ENCODE results near the gene RPA3. TPM values are rescaled to one million over a fixed set of nuclear protein-coding genes. Genes with fewer than 3 reads are reported as not detected.
A peak's percentile ranks its signal among the peaks of the same experiment; 100 is the strongest.

The RPA3 gene
- 10 to 100 TPM; 38.6 to 65.2 (median 43.9) TPM for polyA plus RNA-seq (ENCODE audit: insufficient read depth in 1 of 5, insufficient read length in 5 of 5, low replicate concordance in 1 of 5)
- long read RNA-seq, donor 1, transcript RPA3-207 (2 exons, 641 nt): major isoform, 8 of 56 reads
- long read RNA-seq, donor 1, partial matches to known transcripts: 48 of 56 reads
- long read RNA-seq, donor 1, other reads (novel, unspliced or antisense): 0 of 56 reads
- long read RNA-seq, donor 2, partial matches to known transcripts: 26 of 26 reads
- long read RNA-seq, donor 2, other reads (novel, unspliced or antisense): 0 of 26 reads
- long read RNA-seq, donor 3, partial matches to known transcripts: 44 of 48 reads
- long read RNA-seq, donor 3, other reads (novel, unspliced or antisense): 0 of 48 reads
- long read RNA-seq, donor 4, partial matches to known transcripts: 17 of 26 reads
- long read RNA-seq, donor 4, other reads (novel, unspliced or antisense): 5 of 26 reads
- long read RNA-seq, donor 5, transcript RPA3-207 (2 exons, 641 nt): major isoform, 6 of 87 reads
- long read RNA-seq, donor 5, partial matches to known transcripts: 78 of 87 reads
- long read RNA-seq, donor 5, other reads (novel, unspliced or antisense): 0 of 87 reads
- long read RNA-seq, donor 6, partial matches to known transcripts: 71 of 84 reads
- long read RNA-seq, donor 6, other reads (novel, unspliced or antisense): 8 of 84 reads
- long read RNA-seq, donor 7, partial matches to known transcripts: 10 of 11 reads
- long read RNA-seq, donor 7, other reads (novel, unspliced or antisense): 0 of 11 reads
- long read RNA-seq, donor 8, partial matches to known transcripts: 15 of 17 reads
- long read RNA-seq, donor 8, other reads (novel, unspliced or antisense): 0 of 17 reads

DNA sequence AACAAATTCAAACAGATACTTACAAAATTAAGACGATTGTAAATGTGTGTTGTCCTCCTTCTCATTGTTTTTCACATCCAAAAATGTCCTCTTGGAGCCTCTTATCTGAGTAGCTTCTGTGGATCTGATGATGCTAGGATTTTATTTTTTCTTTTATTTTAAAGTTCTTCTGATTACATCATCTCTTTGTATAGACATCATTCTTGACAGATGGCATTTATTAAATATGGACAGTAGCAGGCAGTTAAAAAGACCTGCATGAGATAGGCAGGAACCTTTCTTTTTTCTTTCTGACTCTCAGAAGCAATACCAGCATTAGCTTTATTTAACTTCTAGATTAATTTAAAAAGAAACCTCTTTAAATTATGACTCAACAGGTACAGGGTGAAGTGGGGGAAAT is at the start of gene RPA3:
Gene RPA3, minus strand, starts transcription at position 116 of the 400 bp plus-strand sequence. CDS start 78,189 bp downstream, outside the sequence.
- no peak for DNase-seq

DNA sequence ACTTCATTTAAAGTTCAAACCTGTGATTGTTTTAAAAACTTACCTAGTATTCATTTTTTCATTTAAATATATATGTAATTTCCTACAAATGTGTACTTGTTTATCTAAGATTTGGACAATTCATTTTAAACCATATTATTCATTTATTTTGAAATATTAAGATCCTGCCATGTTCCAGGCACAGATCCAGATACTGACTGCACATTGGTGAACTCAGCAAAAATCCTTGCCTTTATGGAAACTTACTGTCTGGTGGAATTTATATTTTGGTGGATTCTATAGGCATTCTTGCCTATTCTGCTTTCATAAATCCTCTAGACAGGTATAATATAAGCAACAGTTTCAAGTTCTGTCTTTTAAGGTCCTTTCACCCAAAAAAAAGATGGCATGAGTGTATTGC is 48.3 kb upstream of the RPA3 start:
- DNase-seq: no peak

DNA sequence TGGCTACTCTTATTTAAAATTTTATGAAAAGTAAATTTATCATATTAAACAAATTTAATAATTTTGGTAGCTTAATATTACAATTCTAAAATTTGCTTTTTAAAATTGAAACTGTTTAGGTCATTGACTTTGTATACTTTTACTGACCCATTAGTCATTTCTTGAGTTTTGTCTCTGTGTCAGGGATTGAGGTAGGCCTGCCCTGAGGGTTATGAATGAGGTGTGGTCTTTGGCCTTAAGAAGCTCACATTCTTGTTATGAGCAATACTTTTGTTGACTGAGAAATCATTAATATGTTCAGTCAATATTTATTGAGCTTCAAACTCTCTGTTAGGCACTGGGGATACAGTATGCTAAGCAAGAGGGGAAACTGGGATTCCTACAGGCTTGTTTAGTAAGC is 47.0 kb upstream of the RPA3 start:
- no peak for DNase-seq

DNA sequence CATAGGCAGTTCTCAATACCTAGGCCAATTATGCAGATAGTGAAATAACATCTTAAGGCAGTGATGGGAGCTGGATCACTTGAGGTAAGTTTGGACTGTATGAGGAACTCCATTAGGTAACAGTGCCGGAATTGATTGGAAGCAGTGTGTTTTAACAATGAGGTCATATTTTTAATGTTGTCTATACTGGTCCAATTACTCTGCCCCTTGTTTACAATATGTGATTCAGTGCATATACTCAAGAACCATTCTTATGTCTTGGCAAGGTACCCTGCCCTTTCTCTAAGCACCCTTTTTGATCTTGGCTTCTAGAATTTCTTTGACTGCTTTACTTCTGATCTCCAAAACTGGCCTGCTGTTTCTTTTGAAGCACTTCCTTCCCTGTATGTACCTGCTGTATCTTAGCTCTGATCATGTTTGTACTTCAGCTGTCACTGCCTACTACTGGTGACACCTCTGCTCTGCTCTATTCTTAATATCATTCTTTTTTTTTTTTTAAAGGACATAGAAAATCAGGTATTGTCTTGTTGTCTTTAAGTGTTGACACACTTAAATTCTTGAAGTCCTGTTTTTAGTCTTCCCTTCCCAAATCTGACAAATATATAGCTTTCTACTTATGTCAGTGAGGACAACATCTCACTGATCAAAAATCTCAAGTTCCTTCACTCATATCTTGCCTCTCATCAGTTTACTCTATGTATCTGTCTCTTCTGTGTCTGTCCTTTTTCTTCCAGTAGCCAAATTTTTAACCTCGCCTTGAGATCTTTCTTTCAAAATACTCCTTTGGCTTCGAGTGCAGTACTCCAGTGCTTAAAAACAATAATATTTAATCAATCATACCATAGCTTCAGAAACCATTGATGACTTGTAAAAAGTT is 46.4 kb upstream of the RPA3 start:
- DNase-seq: no peak

DNA sequence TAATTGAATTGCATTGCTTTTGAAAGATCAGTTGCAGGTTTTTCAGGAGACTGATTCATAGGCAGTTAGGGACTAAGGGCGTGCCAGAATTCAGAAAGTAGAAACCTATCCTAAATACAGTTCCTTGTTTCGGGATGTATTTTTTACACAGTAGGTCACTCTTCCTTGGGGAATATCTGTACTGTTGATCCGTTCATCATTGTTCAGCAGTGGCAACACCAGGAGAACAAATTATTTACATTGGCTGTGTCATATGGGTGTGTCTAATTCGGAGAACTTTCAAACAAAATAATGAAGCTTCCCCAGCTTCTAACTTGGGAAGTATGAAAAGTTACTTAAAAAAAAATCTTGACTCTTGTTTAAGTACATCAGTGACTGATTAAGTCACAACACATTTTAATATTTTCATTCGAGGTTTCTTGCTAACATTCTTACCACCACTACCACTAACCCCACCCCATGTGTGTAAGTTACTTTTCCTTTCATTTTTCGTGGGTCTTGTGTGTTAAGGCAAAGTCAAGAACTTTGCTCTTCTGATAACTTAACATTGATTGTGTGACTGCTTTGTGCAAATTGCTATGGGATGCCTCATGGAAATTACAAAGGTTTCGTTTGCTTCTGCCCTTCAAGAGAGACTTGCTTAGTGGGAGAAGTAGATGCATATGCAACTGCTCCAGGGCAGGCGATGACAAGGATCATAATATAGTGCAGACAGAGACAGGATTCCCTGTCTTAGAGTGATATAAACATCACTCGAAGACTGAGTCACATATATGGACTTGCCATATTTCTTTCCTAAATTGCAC is 43.8 kb upstream of the RPA3 start:
- peak; percentile 12 to 15 for DNase-seq

DNA sequence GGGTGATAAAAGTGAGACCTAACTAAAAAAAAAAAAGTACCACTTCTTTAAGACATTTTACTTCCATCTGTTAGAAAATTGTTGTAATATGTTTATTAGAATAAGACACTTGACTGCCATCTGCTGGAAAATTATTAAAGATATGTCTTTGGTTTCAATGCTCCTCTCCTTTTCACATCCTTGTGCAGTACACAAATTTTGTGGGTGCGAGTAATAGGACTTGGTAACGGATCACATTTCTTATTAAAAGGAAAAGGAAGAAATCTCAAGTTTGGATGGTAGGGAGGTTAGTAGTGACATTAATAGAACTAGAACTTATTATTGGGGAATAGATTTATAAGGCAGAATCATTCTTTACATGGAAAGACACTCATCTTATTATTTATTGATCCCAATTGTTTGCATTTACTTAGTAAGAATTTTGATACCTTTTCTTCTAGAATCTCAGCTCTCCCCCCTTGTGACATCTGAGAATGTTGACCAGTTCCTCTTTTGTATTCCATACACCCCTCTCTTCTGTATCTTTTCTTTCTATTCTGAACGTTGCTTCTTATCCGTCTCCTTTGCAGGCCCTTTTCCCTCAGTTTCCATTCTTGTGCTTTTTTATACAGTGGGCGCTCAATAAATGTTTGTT is 43.0 kb upstream of the RPA3 start:
- DNase-seq: peak; percentile 16 to 34

DNA sequence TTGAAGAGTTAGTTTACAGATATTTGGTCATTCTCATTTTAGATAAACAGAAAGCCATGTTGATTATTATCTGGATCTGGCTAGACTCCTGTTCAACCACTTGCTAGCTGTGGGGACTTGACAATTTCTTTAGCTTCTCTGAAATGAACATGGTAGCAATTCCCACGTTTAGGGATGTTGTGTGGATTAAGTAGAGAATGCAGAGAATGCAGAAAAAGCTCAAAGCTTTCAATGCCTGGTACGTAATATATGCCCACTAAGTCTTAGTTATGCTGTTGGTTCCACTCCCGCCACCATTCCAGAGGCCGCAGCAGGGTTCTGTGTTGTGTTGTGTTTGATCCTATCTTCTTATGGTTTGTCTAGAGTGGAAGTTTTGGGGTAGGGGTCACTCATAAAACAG is 39.2 kb upstream of the RPA3 start:
- DNase-seq: no peak

DNA sequence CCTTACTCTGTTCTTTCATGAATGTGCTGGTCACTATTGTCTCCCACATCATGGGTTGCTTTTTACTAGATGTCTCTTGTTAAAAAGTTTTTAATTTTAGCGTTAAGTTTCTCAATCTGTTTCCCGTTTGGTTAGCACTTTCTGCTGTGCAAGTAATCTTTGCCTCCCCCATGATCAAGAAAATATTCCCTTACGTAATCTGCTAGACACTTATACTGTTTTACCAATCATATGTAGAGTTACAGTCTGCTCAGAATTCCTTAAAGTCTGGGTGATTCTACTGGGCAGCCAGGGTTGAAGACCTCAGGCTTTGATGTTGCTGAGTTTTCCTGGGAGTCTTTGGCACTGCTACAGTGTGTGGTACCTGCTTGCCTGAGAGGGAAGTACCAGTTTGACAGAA is 38.2 kb upstream of the RPA3 start:
- no peak for DNase-seq

DNA sequence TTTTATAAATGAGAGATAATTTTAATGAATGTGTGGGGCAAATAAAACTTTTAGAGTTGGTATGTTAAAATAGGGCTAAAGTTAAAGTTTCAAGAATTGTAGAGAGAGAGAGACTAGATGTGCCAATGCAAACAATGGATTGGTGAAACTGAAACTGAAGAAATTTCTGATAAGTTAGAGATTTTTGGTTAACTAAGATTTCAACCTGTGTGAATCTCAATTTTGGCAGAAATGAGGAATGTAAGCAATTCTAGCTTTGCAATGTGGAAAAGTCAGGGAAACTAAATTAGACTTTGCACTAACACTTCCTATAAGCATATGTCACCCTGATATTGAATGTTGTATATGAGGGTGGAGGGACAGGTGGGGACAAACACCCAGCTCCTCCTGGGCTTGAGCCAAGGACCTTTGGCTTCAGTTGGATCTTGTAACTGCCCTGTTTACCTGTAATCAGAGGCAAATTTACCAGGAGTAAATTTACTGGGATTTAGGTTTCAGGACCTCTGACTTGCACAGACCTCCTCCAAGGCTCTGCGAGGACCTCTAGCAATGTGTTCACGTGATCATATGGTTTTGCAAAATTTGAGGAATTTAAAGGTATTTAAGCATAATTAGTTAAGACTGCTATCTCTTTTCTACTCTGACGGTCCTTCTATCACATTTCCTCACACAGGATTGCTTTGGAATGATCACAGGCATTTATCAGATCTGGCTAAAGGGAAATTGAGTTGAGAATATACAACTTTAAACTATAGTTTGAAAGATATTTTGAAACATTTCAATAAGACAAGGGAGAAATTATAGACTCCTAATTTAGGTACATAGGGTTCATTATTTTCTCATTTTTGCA is 33.1 kb upstream of the RPA3 start:
- no peak for DNase-seq

DNA sequence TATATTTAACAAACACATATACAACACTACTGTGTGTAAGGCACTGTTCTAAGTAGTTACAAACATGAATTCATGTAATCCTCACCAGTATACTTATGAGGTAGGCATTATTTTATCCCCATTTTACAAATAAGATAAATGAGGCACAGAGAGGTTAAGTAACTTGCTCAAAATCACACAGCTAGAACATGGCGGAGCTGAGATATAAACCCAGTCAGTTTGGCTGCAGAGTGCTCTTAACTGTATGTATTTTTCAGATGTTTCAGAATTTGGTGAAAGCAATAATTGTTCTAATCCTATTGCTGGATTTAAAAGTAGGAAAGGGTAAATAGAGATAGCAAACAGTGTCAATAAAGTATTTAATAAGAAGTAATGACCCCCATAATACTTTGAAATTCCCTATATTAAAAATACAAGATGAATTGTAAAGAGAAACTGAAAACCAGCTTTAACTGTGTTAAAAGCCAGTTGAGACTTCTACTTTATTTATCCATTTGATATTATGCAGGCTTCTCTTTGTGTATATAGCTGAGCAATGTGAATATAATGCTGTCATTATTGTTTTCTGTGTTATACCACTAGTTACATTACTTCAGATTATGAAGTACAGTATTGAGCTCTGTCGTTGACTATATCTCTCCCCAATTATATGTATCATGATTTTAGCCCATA is 32.3 kb upstream of the RPA3 start:
- no peak for DNase-seq

DNA sequence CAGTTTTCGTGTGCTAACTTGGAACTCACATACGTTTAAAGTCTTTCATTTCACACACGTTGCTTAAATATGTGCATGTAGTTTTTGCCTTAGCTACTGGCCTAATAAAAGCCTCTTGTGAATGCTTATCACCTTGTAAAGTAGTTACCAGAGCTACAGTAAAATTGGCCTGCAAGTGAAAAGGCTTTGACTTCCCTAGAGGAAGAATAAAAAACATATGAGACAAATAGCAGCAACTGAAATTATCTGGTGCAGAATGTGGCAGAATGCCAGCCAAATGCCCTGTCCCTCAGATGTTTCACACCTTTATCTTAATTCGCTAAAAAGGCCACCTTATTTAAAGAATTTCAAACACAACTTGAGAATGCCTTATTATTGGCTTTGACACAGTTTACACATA is 28.1 kb upstream of the RPA3 start:
- no peak for DNase-seq

DNA sequence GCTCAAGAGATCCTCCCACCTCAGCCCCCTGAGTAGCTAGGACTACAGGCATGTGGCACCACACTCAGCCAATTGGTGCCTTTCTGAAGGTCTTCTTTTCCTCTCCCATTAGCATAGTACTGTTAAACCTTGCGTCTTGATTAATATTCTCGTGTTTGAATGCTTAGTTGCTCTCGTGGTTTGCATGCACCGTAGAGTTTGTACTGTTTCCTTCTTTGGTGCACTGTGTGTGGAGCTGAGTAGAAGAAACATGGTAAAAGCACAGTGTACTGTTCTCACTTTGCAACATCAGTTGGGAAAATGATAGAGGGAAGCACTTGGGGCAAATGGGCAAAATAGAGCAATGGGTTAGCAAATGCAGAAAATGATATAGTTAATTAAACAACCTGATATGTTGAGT is 27.6 kb upstream of the RPA3 start:
- no peak for DNase-seq

DNA sequence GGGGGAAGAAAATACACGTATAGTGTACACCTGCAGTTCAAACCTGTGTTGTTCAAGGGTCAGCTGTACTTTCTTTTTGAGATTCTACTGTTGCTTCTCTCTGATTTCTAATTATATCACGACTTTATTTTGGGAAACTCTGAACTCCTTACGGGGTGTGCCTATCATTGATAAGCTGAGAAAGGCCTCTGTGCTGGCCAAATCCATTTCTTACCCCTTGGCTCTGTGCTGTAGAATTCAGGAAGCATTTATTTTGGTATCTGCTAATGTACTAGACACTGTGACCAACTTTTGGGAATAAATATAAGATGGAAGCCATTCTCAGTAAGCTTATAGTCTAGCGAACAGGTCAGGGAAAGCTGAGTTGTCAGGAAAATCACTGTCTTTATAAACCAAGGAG is 26.9 kb upstream of the RPA3 start:
- DNase-seq: no peak

DNA sequence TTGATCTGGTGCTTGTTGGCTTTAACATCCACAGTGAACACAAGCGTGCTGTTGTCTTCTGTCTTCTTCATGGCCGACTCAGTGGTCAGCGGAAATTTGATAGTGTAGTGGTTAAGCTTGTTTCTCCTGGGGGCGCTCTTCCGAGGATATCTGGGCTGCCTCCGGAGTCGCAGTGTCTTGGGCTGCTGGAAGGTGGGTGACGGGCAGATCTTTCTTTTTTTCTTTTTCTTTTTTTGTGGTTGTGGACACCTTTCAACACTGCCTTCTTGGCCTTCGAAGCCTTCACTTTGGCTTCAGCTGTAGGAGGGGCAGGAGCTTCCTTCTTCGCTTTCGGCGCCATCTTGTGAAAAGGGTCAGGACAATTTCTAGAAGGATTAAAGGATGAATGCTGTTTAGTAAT is 23.8 kb upstream of the RPA3 start:
- DNase-seq: no peak

DNA sequence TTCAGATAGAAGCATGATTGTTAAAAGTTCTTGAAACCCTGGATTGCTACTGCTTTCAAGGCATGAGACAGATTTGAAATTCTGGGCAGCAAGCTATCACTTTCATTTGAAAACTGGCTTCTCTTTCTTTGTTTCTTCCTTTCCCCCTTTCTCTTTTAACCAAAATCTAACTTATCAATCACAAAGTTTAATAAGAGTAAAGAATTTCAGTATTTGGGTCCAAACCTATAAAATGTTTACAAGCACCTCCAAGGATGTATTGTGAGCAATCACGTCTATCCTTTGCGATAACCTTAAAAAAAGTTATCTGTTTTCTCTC is 21.6 kb upstream of the RPA3 start:
- DNase-seq: no peak

DNA sequence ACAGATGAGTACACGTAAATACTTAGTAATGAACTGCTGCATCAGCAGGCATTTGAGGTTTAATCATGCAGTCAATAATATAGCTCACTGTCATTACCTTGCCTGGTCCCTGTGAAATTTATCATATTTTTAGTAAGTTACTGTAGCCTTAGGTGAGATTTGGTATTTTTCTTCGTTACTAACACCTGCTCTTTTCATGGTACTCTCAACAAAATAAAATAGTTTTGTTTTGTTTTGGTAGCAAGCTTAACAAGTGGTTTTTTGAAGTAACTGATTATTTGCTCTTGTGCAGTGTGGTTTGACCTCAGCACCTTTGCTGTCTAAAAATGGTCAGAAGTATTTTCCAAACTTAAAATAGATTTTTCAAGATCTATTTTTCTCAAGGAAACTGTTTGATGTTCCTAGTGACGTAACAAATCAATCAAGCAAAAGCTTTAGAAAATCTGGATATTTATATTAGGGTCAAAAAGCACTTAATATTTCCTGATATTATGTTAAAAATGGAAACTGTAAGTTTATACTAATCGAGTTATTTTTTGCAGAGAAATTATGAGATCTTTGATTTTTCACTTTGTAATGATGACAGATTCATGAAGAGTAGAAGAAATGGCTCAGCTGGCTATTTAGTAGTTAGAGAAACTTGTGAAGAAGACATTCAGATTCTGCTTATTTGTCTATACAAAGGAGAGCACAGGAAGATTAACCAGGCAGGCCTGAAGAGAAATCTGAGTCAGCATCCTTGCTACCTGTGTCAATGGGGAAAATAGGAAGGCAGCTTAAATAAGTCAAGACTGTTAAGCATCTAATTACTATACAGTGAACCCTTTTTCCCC is 21.0 kb upstream of the RPA3 start:
- DNase-seq: peak; percentile 41 to 44

DNA sequence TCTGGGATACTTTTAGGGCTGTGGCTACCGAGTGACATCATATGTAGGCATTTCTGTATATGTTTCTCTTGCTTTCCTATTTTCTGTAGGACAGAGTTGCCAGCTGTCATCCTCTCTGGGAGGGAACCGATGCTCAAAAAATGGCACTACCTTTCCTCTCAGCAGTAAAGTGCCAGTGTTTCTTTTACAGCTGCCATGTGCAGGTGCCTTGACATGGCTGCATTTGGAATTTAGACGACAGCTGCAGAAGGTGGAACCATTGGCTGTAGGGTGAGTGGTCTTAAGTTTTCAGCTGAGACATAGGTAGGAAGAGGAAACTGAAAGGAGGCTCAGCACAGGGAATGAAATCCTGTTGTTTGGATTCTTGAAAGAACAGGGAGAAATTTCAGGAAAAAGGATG is 20.2 kb upstream of the RPA3 start:
- DNase-seq: no peak

DNA sequence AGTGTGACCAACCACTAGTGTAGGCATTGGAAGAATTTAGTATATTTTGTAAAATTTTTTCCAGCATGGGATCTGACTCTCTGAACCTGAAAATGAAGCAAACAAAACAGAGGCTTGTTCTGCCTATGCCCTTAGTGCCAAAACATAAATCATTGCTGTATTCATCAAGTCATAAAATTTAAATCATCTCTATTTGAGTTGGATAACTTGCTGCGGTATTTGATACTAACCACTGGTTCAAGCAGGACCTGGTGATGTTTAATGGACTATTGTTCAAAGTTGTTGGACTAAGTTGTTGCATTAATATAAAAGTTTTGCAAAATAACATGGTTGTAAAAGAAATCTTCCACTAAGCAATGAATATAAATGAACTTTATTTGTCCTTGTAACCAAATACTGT is 19.8 kb upstream of the RPA3 start:
- no peak for DNase-seq

Data from right lung (tissue), 10 donors.